Caco-2 (cell line): ENCODE measurements around the gene TTLL6. TPM values are rescaled to one million over a fixed set of nuclear protein-coding genes. Genes with fewer than 3 reads are reported as not detected.

Source experiments
- BruUV-seq: library from RNA; stranded (reverse); fragments of 400-500 nt; replicated peaks from 2 replicates; lab custom pipeline; 2021; lab: Mats Ljungman, UMichigan
- CTCF ChIA-PET: fragments of 300-600 bp; sonication (Branson Sonifier 250); formaldehyde crosslinking; loops from one replicate; lab custom pipeline; 2022; ENCODE audit warnings: antibody characterized with exemption; lab: Charles Lee
- POLR2A ChIA-PET: fragments of 300-600 bp; sonication (Branson Sonifier 250); formaldehyde crosslinking; loops from one replicate; lab custom pipeline; 2022; ENCODE audit warnings: antibody characterized with exemption; lab: Charles Lee
- DNase-seq, 2 experiments: peaks; one replicate each; pipeline versions ENCODE4 v3.0.0 to v3.0.0-alpha.2; 2020 to 2022
- H3K27me3 ChIP-seq: replicated peaks from 2 replicates; pipeline ENCODE4 v1.6.0; 2011; ENCODE audit warnings: low read length; ENCODE audit not compliant: control insufficient read depth, insufficient read depth
- H3K36me3 ChIP-seq: 2 replicates; pipeline ENCODE4 v1.5.1; 2011; ENCODE audit warnings: low read length; ENCODE audit not compliant: control insufficient read depth, insufficient read depth
- H3K4me1 ChIP-seq: fragments of 250-450 bp; sonication (Bioruptor Pico); 2 replicates; pipeline ENCODE4 v1.5.1; 2020; ENCODE audit warnings: mild to moderate bottlenecking
- H3K4me3 ChIP-seq: 2 replicates; pipeline ENCODE4 v1.5.1; 2011; ENCODE audit warnings: low read depth, mild to moderate bottlenecking, control low read depth, low read length
- H3K9me3 ChIP-seq: fragments of 250-450 bp; sonication (Bioruptor Pico); 2 replicates; pipeline ENCODE4 v1.5.1; 2020; ENCODE audit warnings: mild to moderate bottlenecking, moderate library complexity
- H3K27ac Mint-ChIP-seq: one replicate; pipeline ENCODE4 v1.8.0; 2022; ENCODE audit warnings: mixed read lengths; ENCODE audit not compliant: unreplicated experiment
- H3K27me3 Mint-ChIP-seq: one replicate; pipeline ENCODE4 v1.8.0; 2022; ENCODE audit warnings: mixed read lengths; ENCODE audit not compliant: insufficient read depth, unreplicated experiment
- H3K36me3 Mint-ChIP-seq: one replicate; pipeline ENCODE4 v1.8.0; 2022; ENCODE audit warnings: mild to moderate bottlenecking, mixed read lengths; ENCODE audit not compliant: insufficient read depth, unreplicated experiment
- H3K4me1 Mint-ChIP-seq: one replicate; pipeline ENCODE4 v1.8.0; 2022; ENCODE audit warnings: low read depth, mixed read lengths; ENCODE audit not compliant: unreplicated experiment
- H3K4me3 Mint-ChIP-seq: one replicate; pipeline ENCODE4 v1.8.0; 2022; ENCODE audit warnings: mild to moderate bottlenecking, moderate library complexity, mixed read lengths; ENCODE audit not compliant: unreplicated experiment
- H3K9me3 Mint-ChIP-seq: one replicate; pipeline ENCODE4 v1.8.0; 2022; ENCODE audit warnings: mixed read lengths; ENCODE audit not compliant: unreplicated experiment
- intact Hi-C: fragments of 100-400 bp; cut with micrococcal nuclease; formaldehyde crosslinking; loops from one replicate; pipeline ENCODE4 v1.10.0; 2022; ENCODE audit not compliant: unreplicated experiment
- total RNA-seq: library from RNA; stranded (reverse); gene quantifications from 2 replicates; pipeline ENCODE4 v1.2.3, GENCODE V29; 2022
- TF ChIP-seq, protein P1 (sequence below), 2 experiments: fragments of 200-600 bp in 1 of 2; IDR thresholded peaks; 1 replicate in 1 of 2; 2 replicates in 1 of 2; pipeline versions ENCODE4 v1.5.1 to v1.8.0; 2011 to 2022; ENCODE audit warnings: antibody characterized with exemption in 1 of 2, control low read depth in 1 of 2, inconsistent platforms in 1 of 2, low read depth in 1 of 2, low read length in 1 of 2, mild to moderate bottlenecking in 1 of 2, moderate library complexity in 1 of 2; ENCODE audit not compliant: insufficient read depth in 1 of 2, severe bottlenecking in 1 of 2, unreplicated experiment in 1 of 2

TTLL6 gene
- total RNA-seq, 1 experiment from 2014 or later: 0.16 TPM

DNA sequence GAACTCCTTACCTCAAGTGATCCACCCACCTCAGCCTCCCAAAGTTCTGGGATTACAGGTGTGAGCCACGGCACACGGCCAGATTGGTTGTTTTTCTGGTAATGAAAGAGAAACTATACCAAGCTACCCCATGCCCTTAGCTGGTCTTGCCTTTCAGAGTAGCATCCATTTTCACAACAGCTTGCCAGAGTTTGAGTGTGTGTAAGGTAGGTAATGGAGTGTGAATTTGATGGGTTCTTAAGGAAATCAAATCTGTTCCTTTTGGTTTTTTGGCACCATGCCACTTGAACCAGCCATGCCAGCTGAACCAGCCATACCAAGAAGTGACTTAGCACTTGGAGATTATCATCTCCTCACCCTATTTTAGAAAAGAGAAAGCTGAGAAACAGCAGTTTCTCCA is 18.9 kb upstream of the TTLL6 start:
- ChIA-PET CTCF (interaction anchor here (1.3 to 5.0 kb wide), 2 partner anchors 43 to 49 kb away, joined by 5 to 37 read pairs; no protein-coding TSS in a partner anchor), POLR2A (interaction anchor here (0.5 to 0.7 kb wide), 2 partner anchors 22 to 139 kb away, joined by 3 read pairs; no protein-coding TSS in a partner anchor)
- Mint-ChIP-seq H3K36me3 (peaks cover 19% of the 10 kb centered on the region), H3K4me3 (no peak overlapping the region), H3K4me1 (peaks cover 24% of the 10 kb centered on the region), H3K27me3 (no peaks in the 10 kb centered on the region), H3K27ac (no peak overlapping the region), H3K9me3 (no peaks in the 10 kb centered on the region)
- H3K27me3 ChIP-seq: no peaks in the 10 kb centered on the region
- no TSS peak for BruUV-seq
- TF ChIP-seq, protein P1, sequence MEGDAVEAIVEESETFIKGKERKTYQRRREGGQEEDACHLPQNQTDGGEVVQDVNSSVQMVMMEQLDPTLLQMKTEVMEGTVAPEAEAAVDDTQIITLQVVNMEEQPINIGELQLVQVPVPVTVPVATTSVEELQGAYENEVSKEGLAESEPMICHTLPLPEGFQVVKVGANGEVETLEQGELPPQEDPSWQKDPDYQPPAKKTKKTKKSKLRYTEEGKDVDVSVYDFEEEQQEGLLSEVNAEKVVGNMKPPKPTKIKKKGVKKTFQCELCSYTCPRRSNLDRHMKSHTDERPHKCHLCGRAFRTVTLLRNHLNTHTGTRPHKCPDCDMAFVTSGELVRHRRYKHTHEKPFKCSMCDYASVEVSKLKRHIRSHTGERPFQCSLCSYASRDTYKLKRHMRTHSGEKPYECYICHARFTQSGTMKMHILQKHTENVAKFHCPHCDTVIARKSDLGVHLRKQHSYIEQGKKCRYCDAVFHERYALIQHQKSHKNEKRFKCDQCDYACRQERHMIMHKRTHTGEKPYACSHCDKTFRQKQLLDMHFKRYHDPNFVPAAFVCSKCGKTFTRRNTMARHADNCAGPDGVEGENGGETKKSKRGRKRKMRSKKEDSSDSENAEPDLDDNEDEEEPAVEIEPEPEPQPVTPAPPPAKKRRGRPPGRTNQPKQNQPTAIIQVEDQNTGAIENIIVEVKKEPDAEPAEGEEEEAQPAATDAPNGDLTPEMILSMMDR (IDR thresholded peaks at IDR 0.05; ENCODE audit: insufficient read depth in 1 of 2, low read depth in 1 of 2, low read length in 1 of 2, severe bottlenecking in 1 of 2, unreplicated experiment in 1 of 2): no peak
- intact Hi-C loops: no loop called here
- peaks cover 27% of the 10 kb centered on the region for H3K4me1 ChIP-seq
- no peaks in the 10 kb centered on the region for H3K36me3 ChIP-seq
- DNase-seq: no peak
- H3K9me3 ChIP-seq: no peaks in the 10 kb centered on the region
- H3K4me3 ChIP-seq: no peak overlapping the region

- peaks cover 28% of the 10 kb centered on the region for H3K36me3 Mint-ChIP-seq
- intact Hi-C loops: no loop called here
- no TSS peak for BruUV-seq
- H3K27ac Mint-ChIP-seq: no peak overlapping the region
- TF ChIP-seq, protein P1 (IDR thresholded peaks at IDR 0.05; ENCODE audit: insufficient read depth in 1 of 2, low read depth in 1 of 2, low read length in 1 of 2, severe bottlenecking in 1 of 2, unreplicated experiment in 1 of 2): no peak
- no peaks in the 10 kb centered on the region for H3K27me3 Mint-ChIP-seq
- no peak overlapping the region for H3K4me3 Mint-ChIP-seq
- Histone ChIP-seq H3K27me3 (no peaks in the 10 kb centered on the region), H3K4me3 (no peak overlapping the region), H3K4me1 (peaks cover 18% of the 10 kb centered on the region), H3K9me3 (no peaks in the 10 kb centered on the region), H3K36me3 (no peaks in the 10 kb centered on the region)
- ChIA-PET POLR2A (no interaction called here), CTCF (interaction anchor here (0.5 to 5.0 kb wide), 3 partner anchors 17 to 50 kb away, joined by 5 to 37 read pairs (median 5); no protein-coding TSS in a partner anchor)
- no peaks in the 10 kb centered on the region for H3K9me3 Mint-ChIP-seq
- DNase-seq: no peak
- peaks cover 14% of the 10 kb centered on the region for H3K4me1 Mint-ChIP-seq
Measured at GRCh38 chr17:48834973-48835372, 17.9 kb upstream of the TTLL6 start.

DNA sequence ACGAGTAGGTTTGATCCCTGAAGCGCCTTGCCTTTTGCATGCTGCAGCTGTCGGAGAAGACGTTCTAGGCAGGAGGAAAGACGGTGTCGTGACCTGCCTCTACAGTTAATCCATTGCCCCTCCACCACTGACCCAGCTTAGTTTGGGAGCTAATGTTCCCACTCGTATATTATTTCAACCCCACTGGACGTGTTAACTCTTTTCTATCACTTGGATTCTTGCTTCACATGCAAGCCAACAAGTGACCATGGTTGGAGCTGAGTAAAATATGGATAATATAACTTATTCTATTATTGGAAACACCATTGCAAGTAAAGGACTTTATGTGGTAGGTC is 14.5 kb upstream of the TTLL6 start:
- peak overlapping the region; percentile 89 for H3K4me3 ChIP-seq
- H3K4me1 ChIP-seq: peaks cover 7% of the 10 kb centered on the region; the same call in 1 of the 2 replicates
- peak overlapping the region; percentile 99 for H3K4me3 Mint-ChIP-seq
- DNase-seq: no peak
- BruUV-seq: no TSS peak
- POLR2A ChIA-PET: interaction anchor here (0.6 to 1.0 kb wide), 3 partner anchors 11 to 220 kb away, joined by 3 to 10 read pairs (median 4); no protein-coding TSS in a partner anchor
- TF ChIP-seq, protein P1 (IDR thresholded peaks at IDR 0.05; ENCODE audit: insufficient read depth in 1 of 2, low read depth in 1 of 2, low read length in 1 of 2, severe bottlenecking in 1 of 2, unreplicated experiment in 1 of 2): no peak
- H3K9me3 Mint-ChIP-seq: no peaks in the 10 kb centered on the region
- H3K27me3 Mint-ChIP-seq: no peaks in the 10 kb centered on the region
- intact Hi-C loops: loop anchor here (1.0 kb wide), 4 partner anchors 9 to 48 kb away; partner anchors contain the start of gene TTLL6
- peaks cover 28% of the 10 kb centered on the region for H3K36me3 Mint-ChIP-seq
- H3K9me3 ChIP-seq: no peaks in the 10 kb centered on the region
- CTCF ChIA-PET: interaction anchor here (0.8 to 5.0 kb wide), 8 partner anchors 8 to 230 kb away, joined by 3 to 37 read pairs (median 3); partner anchors contain the start of gene TTLL6
- no peaks in the 10 kb centered on the region for H3K4me1 Mint-ChIP-seq
- no peaks in the 10 kb centered on the region for H3K27me3 ChIP-seq
- H3K27ac Mint-ChIP-seq: peak overlapping the region; percentile 99
- no peaks in the 10 kb centered on the region for H3K36me3 ChIP-seq
